IMR-90 (cell line): ENCODE data around the gene ARMCX4. TPM values are rescaled to one million over a fixed set of nuclear protein-coding genes. Genes with fewer than 3 reads are reported as not detected.

Experiments used
- ATAC-seq: fragments of 200-7000 bp; cut with Tn5 transposase; 2 replicates; pipeline ENCODE4 v1.9.1; 2020; ENCODE audit warnings: low read depth, mild to moderate bottlenecking, moderate library complexity
- Bru-seq: library from RNA; stranded (reverse); fragments of 400-500 nt; gene quantifications from one replicate; lab custom pipeline; 2021; lab: Mats Ljungman, UMichigan
- BruChase-seq, 2 experiments: library from RNA; stranded (reverse); fragments of 400-500 nt; gene quantifications; one replicate each; lab custom pipeline; 2021; lab: Mats Ljungman, UMichigan
- BruUV-seq: library from RNA; stranded (reverse); fragments of 400-500 nt; replicated peaks from 2 replicates; lab custom pipeline; 2021; lab: Mats Ljungman, UMichigan
- CTCF ChIA-PET: fragments of 300-600 bp; formaldehyde crosslinking; extraction: SDS; loops from one replicate; lab custom pipeline; 2021; ENCODE audit warnings: antibody characterized with exemption; lab: Yijun Ruan, JAX
- POLR2A ChIA-PET: fragments of 300-600 bp; sonication (Branson Sonifier 250); formaldehyde crosslinking; loops from one replicate; lab custom pipeline; 2022; ENCODE audit warnings: antibody characterized with exemption; ENCODE audit not compliant: unreplicated experiment; lab: Charles Lee
- DNase-seq: peaks from one replicate; pipeline ENCODE4 v3.0.0; 2013
- H2AFZ ChIP-seq: replicated peaks from 2 replicates; pipeline ENCODE3; 2013; ENCODE audit warnings: low read length, mild to moderate bottlenecking; ENCODE audit not compliant: poor library complexity
- H2AK5ac ChIP-seq: 2 replicates; pipeline ENCODE4 v1.6.1; 2013; ENCODE audit warnings: low read depth, low read length, inconsistent platforms
- H2AK9ac ChIP-seq: replicated peaks from 2 replicates; pipeline ENCODE3; 2013; ENCODE audit warnings: mild to moderate bottlenecking, low read depth, low read length, moderate library complexity; ENCODE audit not compliant: poor library complexity
- H2BK120ac ChIP-seq: 2 replicates; pipeline ENCODE4 v1.6.1; 2013; ENCODE audit warnings: low read depth, low read length, inconsistent platforms
- H2BK15ac ChIP-seq: 3 replicates; pipeline ENCODE4 v1.6.1; 2013; ENCODE audit warnings: low read depth, low read length, inconsistent platforms
- H2BK20ac ChIP-seq: 2 replicates; pipeline ENCODE4 v1.6.1; 2013; ENCODE audit warnings: low read depth, mild to moderate bottlenecking, inconsistent platforms, low read length, moderate library complexity
- H2BK5ac ChIP-seq: 2 replicates; pipeline ENCODE4 v1.6.1; 2013; ENCODE audit warnings: mild to moderate bottlenecking, low read depth, low read length, inconsistent platforms; ENCODE audit not compliant: poor library complexity, severe bottlenecking
- H3K14ac ChIP-seq: replicated peaks from 2 replicates; pipeline ENCODE4 v1.6.1; 2013; ENCODE audit warnings: low read depth, low read length, inconsistent platforms
- H3K18ac ChIP-seq: 2 replicates; pipeline ENCODE4 v1.6.1; 2013; ENCODE audit warnings: low read depth, low read length, control low read depth
- H3K23ac ChIP-seq: 2 replicates; pipeline ENCODE4 v1.6.1; 2013; ENCODE audit warnings: low read depth, low read length, inconsistent platforms
- H3K27ac ChIP-seq: 2 replicates; pipeline ENCODE4 v1.5.1; 2013; ENCODE audit warnings: mild to moderate bottlenecking, control low read depth, low read length; ENCODE audit not compliant: insufficient read depth
- H3K27me3 ChIP-seq: 2 replicates; pipeline ENCODE4 v1.6.1; 2013; ENCODE audit warnings: low read length; ENCODE audit not compliant: control insufficient read depth, insufficient read depth
- H3K36me3 ChIP-seq: 2 replicates; pipeline ENCODE4 v1.6.1; 2013; ENCODE audit warnings: low read length, mixed read lengths; ENCODE audit not compliant: control insufficient read depth, insufficient read depth
- H3K4ac ChIP-seq: 2 replicates; pipeline ENCODE4 v1.6.1; 2013; ENCODE audit warnings: low read depth, low read length, inconsistent platforms
- H3K4me1 ChIP-seq: 2 replicates; pipeline ENCODE4 v1.6.1; 2013; ENCODE audit warnings: low read length, mixed read lengths; ENCODE audit not compliant: control insufficient read depth, insufficient read depth
- H3K4me2 ChIP-seq: 2 replicates; pipeline ENCODE4 v1.6.1; 2013; ENCODE audit warnings: low read depth, mild to moderate bottlenecking, control low read depth, low read length, moderate library complexity
- H3K4me3 ChIP-seq: 2 replicates; pipeline ENCODE4 v1.5.1; 2013; ENCODE audit warnings: low read depth, mild to moderate bottlenecking, control low read depth, low read length, moderate library complexity; ENCODE audit not compliant: insufficient read depth
- H3K56ac ChIP-seq: 2 replicates; pipeline ENCODE4 v1.6.1; 2013; ENCODE audit warnings: low read length, inconsistent platforms; ENCODE audit not compliant: insufficient read depth; ENCODE audit errors: extremely low read depth
- H3K79me1 ChIP-seq, 2 experiments: 2 replicates each; pipeline ENCODE4 v1.6.1; 2013; ENCODE audit warnings: low read length in 2 of 2, inconsistent platforms in 1 of 2, low read depth in 1 of 2
- H3K9ac ChIP-seq: 2 replicates; pipeline ENCODE4 v1.6.1; 2013; ENCODE audit warnings: low read depth, low read length, control low read depth
- H3K9me1 ChIP-seq: 2 replicates; pipeline ENCODE4 v1.6.1; 2013; ENCODE audit warnings: low read length, inconsistent platforms; ENCODE audit not compliant: insufficient read depth
- H3K9me3 ChIP-seq: 2 replicates; pipeline ENCODE4 v1.6.1; 2013; ENCODE audit warnings: low read length; ENCODE audit not compliant: control insufficient read depth, insufficient read depth
- H4K20me1 ChIP-seq: 2 replicates; pipeline ENCODE4 v1.6.1; 2013; ENCODE audit warnings: low read length, inconsistent platforms; ENCODE audit not compliant: insufficient read depth
- H4K5ac ChIP-seq: 2 replicates; pipeline ENCODE4 v1.6.1; 2013; ENCODE audit warnings: mild to moderate bottlenecking, low read depth, low read length, control low read depth
- H4K8ac ChIP-seq, 2 experiments: 2 replicates each; pipeline ENCODE4 v1.6.1; 2013; ENCODE audit warnings: low read depth in 2 of 2, low read length in 2 of 2, control low read depth in 1 of 2, inconsistent platforms in 1 of 2
- H4K91ac ChIP-seq: 2 replicates; pipeline ENCODE4 v1.6.1; 2013; ENCODE audit warnings: low read depth, low read length, inconsistent platforms; ENCODE audit not compliant: insufficient read depth
- BHLHE40 ChIP-seq: fragments of 150-350 bp; IDR thresholded peaks from 2 replicates; pipeline ENCODE4 v1.6.1; 2016; ENCODE audit warnings: mild to moderate bottlenecking, low read depth, low read length
- CEBPB ChIP-seq: IDR thresholded peaks from 2 replicates; pipeline ENCODE4 v1.6.1; 2012; ENCODE audit warnings: low read depth, low read length, improper control_type of control experiment
- CHD1 ChIP-seq: IDR thresholded peaks from 2 replicates; pipeline ENCODE4 v1.6.1; 2012; ENCODE audit warnings: low read depth, low read length, improper control_type of control experiment
- ELK1 ChIP-seq: fragments of 150-350 bp; IDR thresholded peaks from 2 replicates; pipeline ENCODE4 v1.6.1; 2016; ENCODE audit warnings: low read depth, mild to moderate bottlenecking, low read length, moderate library complexity, borderline replicate concordance
- FOS ChIP-seq: fragments of 150-350 bp; IDR thresholded peaks from 2 replicates; pipeline ENCODE4 v1.6.1; 2016; ENCODE audit warnings: low read depth, low read length
- MAFK ChIP-seq: IDR thresholded peaks from 2 replicates; pipeline ENCODE4 v1.6.1; 2012; ENCODE audit warnings: low read depth, low read length, improper control_type of control experiment
- MAZ ChIP-seq: IDR thresholded peaks from 2 replicates; pipeline ENCODE4 v1.6.1; 2012; ENCODE audit warnings: low read depth, mild to moderate bottlenecking, low read length, improper control_type of control experiment, moderate library complexity, borderline replicate concordance
- MXI1 ChIP-seq: IDR thresholded peaks from 2 replicates; pipeline ENCODE4 v1.6.1; 2012; ENCODE audit warnings: low read depth, mild to moderate bottlenecking, low read length, moderate library complexity, borderline replicate concordance
- NFE2L2 ChIP-seq: fragments of 150-350 bp; IDR thresholded peaks from 2 replicates; pipeline ENCODE4 v1.6.1; 2016; ENCODE audit warnings: low read depth, mild to moderate bottlenecking, low read length
- POLR2A ChIP-seq: IDR thresholded peaks from 2 replicates; pipeline ENCODE4 v1.6.1; 2012; ENCODE audit warnings: mild to moderate bottlenecking, low read depth, low read length
- RAD21 ChIP-seq: IDR thresholded peaks from 2 replicates; pipeline ENCODE4 v1.6.1; 2012; ENCODE audit warnings: low read length, improper control_type of control experiment
- RCOR1 ChIP-seq: IDR thresholded peaks from 2 replicates; pipeline ENCODE4 v1.6.1; 2012; ENCODE audit warnings: mild to moderate bottlenecking, low read length, improper control_type of control experiment; ENCODE audit not compliant: insufficient replicate concordance
- RFX5 ChIP-seq: IDR thresholded peaks from 2 replicates; pipeline ENCODE4 v1.8.0; 2012; ENCODE audit warnings: low read depth, mild to moderate bottlenecking, low read length, moderate library complexity
- SMC3 ChIP-seq: fragments of 150-350 bp; IDR thresholded peaks from 2 replicates; pipeline ENCODE4 v1.6.1; 2016; ENCODE audit warnings: low read depth, mild to moderate bottlenecking, antibody characterized with exemption, low read length, moderate library complexity
- WGBS, 2 experiments: methylation state at CpG; one replicate each; pipeline versions ENCODE4 v1.1.5 to v1.1.7; 2013; ENCODE audit warnings: missing lambda C conversion rate in 2 of 2; ENCODE audit not compliant: insufficient read length in 1 of 2; ENCODE audit errors: extremely low coverage in 2 of 2; 5-methylcytosine and 5-hydroxymethylcytosine counted together
- dilution Hi-C: fragments of 300-500 bp; cut with HindIII; formaldehyde crosslinking; loops from one replicate; pipeline ENCODE4 v1.14.3; 2018; ENCODE audit warnings: low sequenced_read_pairs; ENCODE audit not compliant: unreplicated experiment
- in situ Hi-C: fragments of 300-500 bp; cut with MboI; formaldehyde crosslinking; loops from 3 replicates; pipeline ENCODE4 v1.14.3; 2019; ENCODE audit warnings: low sequenced_read_pairs, inconsistent platforms, mixed read lengths
- intact Hi-C: fragments of 100-400 bp; cut with micrococcal nuclease; formaldehyde crosslinking; loops from 2 replicates; pipeline ENCODE4 v1.10.0; 2022
- long read RNA-seq: library from polyadenylated mRNA; unstranded; transcript quantifications from one replicate; pipeline ENCODE4 v2.0.0, GENCODE V29; 2021; ENCODE audit not compliant: unreplicated experiment
- polyA plus RNA-seq, 3 experiments: library from polyadenylated mRNA; depleted of rRNA; stranded (reverse); fragments of >200 nt; gene quantifications; 2 replicates each; pipeline ENCODE4 v1.2.3, GENCODE V29; 2012; ENCODE audit warnings: low replicate concordance in 1 of 3
- total RNA-seq: library from RNA; depleted of rRNA; stranded (reverse); fragments of >200 nt; gene quantifications from 2 replicates; pipeline ENCODE4 v1.2.3, GENCODE V29; 2012; rRNA removed

The ARMCX4 gene
- 2.3 and 3.1 TPM in 2 replicates for total RNA-seq
- 3.3 and 4.2 TPM in 2 replicates for polyA plus RNA-seq (2012; rRNA removed)
- polyA plus RNA-seq (2012; cell fraction: cytosol; rRNA removed) = 0.64 and 0.88 TPM in 2 replicates
- 4.7 and 22.7 TPM in 2 replicates for polyA plus RNA-seq (2012; cell fraction: nucleus; rRNA removed; ENCODE audit: low replicate concordance)
- percentile 84 among the genes with signal in this experiment for Bru-seq, nascent RNA
- BruChase-seq, experiment 1, labeled RNA remaining after a 6-hour chase = percentile 84 among the genes with signal in this experiment
- BruChase-seq, experiment 2, labeled RNA remaining after a 2-hour chase = percentile 89 among the genes with signal in this experiment
- long read RNA-seq, partial matches to known transcripts = 1 of 9 reads
- long read RNA-seq, other reads (novel, unspliced or antisense) = 8 of 9 reads

DNA sequence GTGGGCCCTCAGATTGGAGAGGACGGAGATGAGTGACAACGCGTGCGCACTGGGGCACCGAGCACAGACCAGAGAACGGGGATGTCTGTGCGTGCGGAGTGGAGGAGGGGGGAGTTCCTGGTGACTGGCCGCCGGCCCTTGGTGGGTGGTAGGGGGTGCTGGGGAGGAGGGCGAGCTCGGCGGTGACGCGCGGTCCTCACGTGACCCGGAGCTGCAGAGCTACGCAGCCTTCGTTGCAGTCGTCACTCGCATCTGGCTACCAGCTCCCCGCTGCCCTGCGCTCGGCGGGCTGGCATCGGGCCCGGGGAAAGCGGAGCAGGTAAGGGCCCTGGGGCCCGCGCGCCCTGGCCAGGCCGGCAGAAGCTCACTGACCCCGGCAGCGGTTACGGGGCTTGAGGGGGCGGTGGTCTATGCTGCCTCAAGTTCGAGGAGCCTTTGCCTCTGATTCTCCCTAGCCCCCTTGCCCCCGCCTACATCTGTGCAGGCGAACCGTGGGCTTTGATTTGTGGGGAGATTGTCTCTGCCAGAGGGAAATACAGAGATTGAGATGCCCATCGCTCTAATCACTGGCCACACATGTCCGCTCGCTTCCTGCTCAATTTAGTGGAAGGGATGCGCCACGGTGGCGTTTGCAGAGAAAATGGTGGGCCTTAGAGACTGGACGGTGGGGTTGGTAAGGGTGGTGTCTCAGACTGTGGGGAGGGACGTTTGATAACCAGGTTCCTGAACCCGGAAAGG lies at the start of gene ARMCX4:
Gene ARMCX4 (plus strand): TSS at position 245 of the 738 bp plus-strand sequence. CDS start 3,134 bp downstream, outside the sequence.
- Histone ChIP-seq H4K20me1 (no peaks in the 10 kb centered on the region), H2AFZ (peak within 1 kb of the TSS; percentile 93), H3K9ac (peak within 1 kb of the TSS; percentile 66), H3K27ac (peak within 1 kb of the TSS; percentile 25; the same call in 1 of the 2 replicates), H3K23ac (peak within 1 kb of the TSS; percentile 70; the same call in 1 of the 2 replicates), H2BK120ac (no peak within 1 kb of the TSS; the same call in 1 of the 2 replicates), H4K91ac (peak within 1 kb of the TSS; percentile 43; the same call in 1 of the 2 replicates), H3K4ac (peak within 1 kb of the TSS; percentile 75), H3K4me3 (peak within 1 kb of the TSS; percentile 45), H2AK9ac (peak within 1 kb of the TSS; percentile 60), H3K4me1 (no peaks in the 10 kb centered on the region), H4K5ac (peak within 1 kb of the TSS; percentile 64), H3K9me3 (no peaks in the 10 kb centered on the region), H3K56ac (peak within 1 kb of the TSS; percentile 35; the same call in 1 of the 2 replicates), H2BK15ac (no peak within 1 kb of the TSS), H3K4me2 (peak within 1 kb of the TSS; percentile 78), H3K36me3 (peaks cover 1% of the 10 kb centered on the region), H2AK5ac (no peak within 1 kb of the TSS), H3K14ac (peak within 1 kb of the TSS; percentile 80), H2BK5ac (no peak within 1 kb of the TSS), H4K8ac (peak within 1 kb of the TSS; percentile 80 to 82; a peak in 3 of 4 replicates), H3K9me1 (peaks cover 4% of the 10 kb centered on the region; the same call in 1 of the 2 replicates), H2BK20ac (no peak within 1 kb of the TSS), H3K18ac (peak within 1 kb of the TSS; percentile 1; the same call in 1 of the 2 replicates), H3K79me1 (peaks cover 0 to 11% of the 10 kb centered on the region in 2 experiments; a peak in 2 of 4 replicates), H3K27me3 (no peaks in the 10 kb centered on the region)
- in situ Hi-C loops = no loop called here
- ChIA-PET POLR2A (no interaction called here), CTCF (no interaction called here)
- peak; percentile 62 for DNase-seq
- dilution Hi-C loops = no loop called here
- BruUV-seq = no TSS peak
- WGBS, 2 experiments = 40% methylated on average over 3 of the region's 50 CpGs; no CpG with 5 or more reads in 1 of the 2 experiments
- ATAC-seq = peak; percentile 90
- intact Hi-C loops = no loop called here
- no peak for TF ChIP-seq MAFK
- no peak for TF ChIP-seq MAZ
- TF ChIP-seq CEBPB = no peak
- TF ChIP-seq BHLHE40 = no peak; the same call in 1 of the 2 replicates
- no peak for TF ChIP-seq MXI1
- TF ChIP-seq RFX5 = no peak
- TF ChIP-seq RAD21 = no peak
- TF ChIP-seq SMC3 = no peak
- TF ChIP-seq FOS = no peak
- TF ChIP-seq RCOR1 = no peak
- TF ChIP-seq ELK1 = no peak
- TF ChIP-seq CHD1 = no peak
- no peak for TF ChIP-seq NFE2L2
- TF ChIP-seq POLR2A = 0 out of 2 replicates have a peak, but pooled peaks have one; percentile 41
